Activated CD8-positive, alpha-beta memory T cell treated with anti-CD3 and anti-CD28 coated beads, Interleukin-2, amount 10 ng/mL, durations not matched to agents 7 days and 5 days (primary cell): ENCODE data around the gene SELENON. TPM values are rescaled to one million over a fixed set of nuclear protein-coding genes. Genes with fewer than 3 reads are reported as not detected.

Source experiments
- ATAC-seq: fragments of 150-1000 bp; cut with Tn5 transposase; one replicate; pipeline ENCODE4 v1.10.0; 2021; ENCODE audit warnings: moderate library complexity
- CTCF ChIA-PET: fragments of 350-600 bp; sonication (Branson Sonifier 250); formaldehyde crosslinking; loops from one replicate; lab custom pipeline; 2021; ENCODE audit warnings: antibody characterized with exemption; lab: Charles Lee
- DNase-seq: peaks from one replicate; pipeline ENCODE4 v3.0.0-alpha.2; 2020
- H3K27ac Mint-ChIP-seq: one replicate; pipeline ENCODE4 v1.8.0; 2021; ENCODE audit warnings: mild to moderate bottlenecking, mixed read lengths
- H3K27me3 Mint-ChIP-seq: one replicate; pipeline ENCODE4 v1.8.0; 2021; ENCODE audit warnings: mixed read lengths
- H3K36me3 Mint-ChIP-seq: one replicate; pipeline ENCODE4 v1.8.0; 2021; ENCODE audit warnings: mild to moderate bottlenecking, mixed read lengths
- H3K4me1 Mint-ChIP-seq: one replicate; pipeline ENCODE4 v1.8.0; 2021; ENCODE audit warnings: mixed read lengths
- H3K4me3 Mint-ChIP-seq: one replicate; pipeline ENCODE4 v1.8.0; 2021; ENCODE audit warnings: mild to moderate bottlenecking, moderate library complexity, mixed read lengths
- H3K9me3 Mint-ChIP-seq: one replicate; pipeline ENCODE4 v1.8.0; 2022; ENCODE audit warnings: low read depth, mixed read lengths
- total RNA-seq, 2 experiments: library from RNA; stranded (reverse); gene quantifications; one replicate each; pipeline ENCODE4 v1.2.3, GENCODE V29; 2021

The SELENON gene
- total RNA-seq, 2 experiments from 2014 or later = 2.7 to 2.9 TPM

DNA sequence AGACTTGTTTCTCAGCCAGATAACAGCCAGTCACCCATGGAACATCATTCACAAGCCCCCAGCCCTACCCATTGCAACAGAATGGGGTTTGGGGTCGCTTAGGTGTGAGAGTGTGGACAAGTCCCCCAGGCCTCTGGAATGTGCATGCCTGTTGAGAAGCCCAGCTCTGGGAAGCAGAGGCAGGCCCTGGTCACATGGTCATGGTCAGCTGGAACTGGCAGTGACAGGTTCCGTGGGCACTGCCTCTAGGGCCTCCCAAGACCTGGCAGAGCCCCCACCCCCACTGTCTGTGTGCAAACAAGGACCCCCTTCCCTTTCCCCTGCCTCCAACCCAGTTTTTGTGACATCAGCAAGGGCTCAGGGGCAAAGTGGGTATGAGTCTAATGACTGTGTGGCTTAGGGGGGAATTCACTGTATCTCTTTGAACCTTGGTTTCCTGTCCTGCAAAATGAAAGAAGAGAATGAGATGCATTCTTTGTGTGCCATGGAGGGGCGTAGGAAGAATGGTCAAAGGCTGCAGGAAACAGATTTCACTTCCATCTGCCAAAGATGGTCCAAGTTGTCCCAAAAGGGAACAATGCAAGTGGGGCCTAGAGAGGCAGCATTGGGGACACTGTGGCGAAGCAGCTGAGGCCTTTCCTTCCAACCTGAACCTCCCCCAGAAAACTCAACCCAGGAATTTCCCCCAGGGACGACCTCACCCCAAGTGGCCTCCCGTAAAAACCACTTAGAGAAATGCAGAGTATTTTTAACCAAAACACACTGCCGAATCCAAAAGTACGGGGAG is 34.7 kb upstream of the SELENON start:
- peaks cover 2% of the 10 kb centered on the region for H3K4me1 Mint-ChIP-seq
- no peak overlapping the region for H3K27ac Mint-ChIP-seq
- DNase-seq = no peak
- ATAC-seq = no peak
- no peak overlapping the region for H3K4me3 Mint-ChIP-seq
- CTCF ChIA-PET = interaction anchor here (1.3 kb wide), 1 partner anchor 8 kb away, joined by 4 read pairs; no protein-coding TSS in a partner anchor
- no peaks in the 10 kb centered on the region for H3K27me3 Mint-ChIP-seq
- H3K36me3 Mint-ChIP-seq = peaks cover 2% of the 10 kb centered on the region
- no peaks in the 10 kb centered on the region for H3K9me3 Mint-ChIP-seq

DNA sequence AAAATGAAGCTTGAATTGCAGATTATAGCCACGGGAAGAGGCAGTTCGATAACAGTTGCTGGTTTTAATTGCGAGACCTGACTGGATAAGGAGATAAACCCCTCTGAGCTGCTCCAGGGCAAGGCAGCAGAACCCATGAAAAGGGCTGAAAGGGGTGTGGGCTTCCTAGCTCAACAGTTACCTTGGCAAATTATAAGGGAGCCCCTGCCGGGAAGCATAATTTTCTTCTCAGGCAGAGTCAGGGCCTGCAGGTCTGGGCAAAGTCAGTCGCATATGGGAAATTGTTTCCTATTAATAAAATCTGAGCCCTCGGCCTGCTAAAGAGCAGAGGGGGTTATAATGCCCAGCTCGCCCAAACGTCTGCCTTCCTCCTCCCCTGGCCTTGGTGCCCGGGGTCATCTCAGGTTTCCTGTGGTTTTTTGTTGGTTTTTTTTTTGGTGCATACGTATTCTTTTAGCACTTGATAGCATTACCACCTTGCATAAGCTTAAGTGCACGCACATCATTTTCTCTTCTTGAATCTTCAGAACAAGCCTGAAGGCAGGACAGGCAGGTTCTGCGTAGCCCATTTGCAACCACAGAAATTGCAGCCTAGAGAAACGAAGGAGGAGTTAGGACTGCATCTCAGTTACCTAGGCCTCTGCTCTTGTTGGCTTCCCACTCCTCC is 33.9 kb upstream of the SELENON start:
- H3K27me3 Mint-ChIP-seq = no peaks in the 10 kb centered on the region
- H3K27ac Mint-ChIP-seq = no peak overlapping the region
- CTCF ChIA-PET = interaction anchor here (1.3 kb wide), 1 partner anchor 8 kb away, joined by 4 read pairs; no protein-coding TSS in a partner anchor
- H3K4me3 Mint-ChIP-seq = no peak overlapping the region
- H3K9me3 Mint-ChIP-seq = no peaks in the 10 kb centered on the region
- H3K4me1 Mint-ChIP-seq = peaks cover 2% of the 10 kb centered on the region
- H3K36me3 Mint-ChIP-seq = peaks cover 2% of the 10 kb centered on the region
- ATAC-seq (no peak), DNase-seq (no peak)

DNA sequence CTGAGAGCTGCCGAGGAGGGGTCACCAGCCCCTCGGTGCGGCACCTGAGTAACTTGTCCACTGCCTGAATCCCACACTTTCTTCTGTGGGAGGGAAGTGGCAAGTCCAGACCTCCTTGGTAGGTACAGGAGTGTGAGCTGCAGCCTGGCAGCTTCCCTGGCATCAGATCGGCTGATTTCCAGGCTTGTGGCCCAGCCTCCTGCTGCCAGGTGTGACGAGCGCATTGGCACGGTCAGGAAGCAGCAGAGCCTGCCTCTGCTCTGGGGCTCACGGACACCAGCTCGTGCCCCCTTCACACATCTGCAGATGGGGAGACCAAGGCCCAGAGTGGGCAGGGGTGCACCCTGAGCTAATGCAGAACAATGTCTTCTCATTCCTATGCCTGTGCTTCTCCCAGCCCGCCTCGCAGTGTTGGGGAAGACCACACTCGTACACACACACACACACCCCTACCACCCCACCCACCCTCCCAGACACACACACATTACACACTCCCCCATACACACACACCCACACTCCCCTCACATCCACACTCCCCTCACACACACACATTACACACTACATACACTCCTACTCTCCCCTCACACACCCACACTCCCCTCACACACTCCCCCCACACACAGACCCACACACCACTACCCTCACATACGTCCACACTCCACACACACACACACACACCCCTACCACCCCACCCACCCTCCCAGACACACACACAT is 33.1 kb upstream of the SELENON start:
- peaks cover 2% of the 10 kb centered on the region for H3K4me1 Mint-ChIP-seq
- ATAC-seq (no peak), DNase-seq (no peak)
- no peaks in the 10 kb centered on the region for H3K9me3 Mint-ChIP-seq
- peaks cover 2% of the 10 kb centered on the region for H3K36me3 Mint-ChIP-seq
- H3K4me3 Mint-ChIP-seq = no peak overlapping the region
- H3K27ac Mint-ChIP-seq = no peak overlapping the region
- CTCF ChIA-PET = interaction anchor here (1.3 kb wide), 1 partner anchor 9 kb away, joined by 4 read pairs; no protein-coding TSS in a partner anchor
- H3K27me3 Mint-ChIP-seq = no peaks in the 10 kb centered on the region

DNA sequence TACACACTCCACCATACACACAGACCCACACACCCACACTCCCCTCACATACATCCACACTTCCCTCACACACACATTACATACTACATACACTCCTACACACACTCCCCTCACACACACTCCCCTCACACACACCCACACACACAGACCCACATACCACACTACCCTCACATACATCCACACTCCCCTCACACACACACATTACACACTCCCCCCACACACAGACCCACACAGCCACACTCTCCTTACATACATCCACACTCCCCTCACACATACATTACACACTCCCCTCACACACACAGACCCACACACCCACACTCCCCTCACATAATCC is 32.6 kb upstream of the SELENON start:
- H3K9me3 Mint-ChIP-seq = no peaks in the 10 kb centered on the region

DNA sequence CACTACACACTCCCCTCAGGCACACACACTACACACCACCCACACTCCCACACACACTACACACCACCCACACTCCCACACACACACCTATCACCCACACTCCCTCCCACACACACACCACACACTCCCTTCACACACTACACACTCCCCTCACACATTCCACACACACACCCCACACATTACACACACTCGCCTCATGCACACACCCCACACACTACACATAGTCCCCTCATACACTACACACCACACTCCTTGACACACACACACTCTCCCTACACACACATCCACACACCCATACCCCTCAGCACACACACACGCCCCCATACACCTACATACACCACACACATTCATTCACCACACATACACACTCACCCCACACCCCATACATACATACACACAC is 31.0 kb upstream of the SELENON start:
- Mint-ChIP-seq H3K27ac (no peak overlapping the region), H3K9me3 (no peaks in the 10 kb centered on the region), H3K36me3 (peaks cover 2% of the 10 kb centered on the region), H3K4me1 (peaks cover 5% of the 10 kb centered on the region), H3K4me3 (no peak overlapping the region), H3K27me3 (peaks cover 4% of the 10 kb centered on the region)
- ATAC-seq (no peak), DNase-seq (no peak)
- CTCF ChIA-PET = no interaction called here

More for the DNA sequence above, 32.6 kb upstream of the SELENON start:
- Mint-ChIP-seq H3K27me3 (no peaks in the 10 kb centered on the region), H3K4me1 (peaks cover 2% of the 10 kb centered on the region), H3K27ac (no peak overlapping the region), H3K36me3 (peaks cover 2% of the 10 kb centered on the region), H3K4me3 (no peak overlapping the region)
- no peak for ATAC-seq
- CTCF ChIA-PET = no interaction called here
- DNase-seq = no peak

DNA sequence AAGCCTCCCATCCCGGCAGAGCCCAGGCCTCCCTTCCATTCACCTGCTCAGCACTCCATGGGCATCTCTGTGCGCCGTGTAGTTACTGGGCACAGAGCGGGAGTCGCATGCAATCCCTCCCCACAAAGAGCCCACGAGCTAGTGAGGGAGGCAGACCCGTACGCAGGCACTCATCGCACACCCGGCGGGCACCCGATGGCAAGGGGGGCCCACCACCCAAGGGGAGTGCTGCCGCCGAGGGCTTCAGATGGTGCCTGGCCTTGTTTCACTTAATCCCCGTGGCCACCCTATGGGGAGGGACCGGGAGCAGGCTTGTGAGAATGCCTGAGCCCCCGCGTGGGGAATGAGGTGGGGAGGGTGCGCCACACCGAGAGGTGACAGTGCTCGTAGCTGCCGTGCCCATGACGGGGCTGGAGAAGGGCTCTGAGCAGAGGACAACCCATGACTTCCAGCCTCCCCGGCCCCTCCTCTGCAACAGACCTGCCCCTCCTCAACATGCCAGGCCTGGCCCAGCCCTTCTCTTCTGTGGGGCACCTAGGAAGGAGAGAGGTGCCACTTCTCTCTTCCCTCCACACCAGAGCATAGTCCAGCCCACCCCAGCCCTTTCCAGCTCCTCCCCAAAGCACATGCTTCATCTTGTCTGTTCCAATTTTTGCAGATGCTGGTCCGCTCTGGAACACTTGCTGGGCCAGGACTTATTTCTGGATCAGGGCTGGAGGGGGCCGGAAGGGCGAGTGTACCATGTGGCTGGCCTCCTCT is 30.2 kb upstream of the SELENON start:
- H3K9me3 Mint-ChIP-seq = no peaks in the 10 kb centered on the region
- H3K27me3 Mint-ChIP-seq = peaks cover 6% of the 10 kb centered on the region
- H3K27ac Mint-ChIP-seq = no peak overlapping the region
- H3K36me3 Mint-ChIP-seq = peaks cover 2% of the 10 kb centered on the region
- CTCF ChIA-PET = no interaction called here
- DNase-seq (no peak), ATAC-seq (no peak)
- H3K4me1 Mint-ChIP-seq = peaks cover 13% of the 10 kb centered on the region
- H3K4me3 Mint-ChIP-seq = no peak overlapping the region

DNA sequence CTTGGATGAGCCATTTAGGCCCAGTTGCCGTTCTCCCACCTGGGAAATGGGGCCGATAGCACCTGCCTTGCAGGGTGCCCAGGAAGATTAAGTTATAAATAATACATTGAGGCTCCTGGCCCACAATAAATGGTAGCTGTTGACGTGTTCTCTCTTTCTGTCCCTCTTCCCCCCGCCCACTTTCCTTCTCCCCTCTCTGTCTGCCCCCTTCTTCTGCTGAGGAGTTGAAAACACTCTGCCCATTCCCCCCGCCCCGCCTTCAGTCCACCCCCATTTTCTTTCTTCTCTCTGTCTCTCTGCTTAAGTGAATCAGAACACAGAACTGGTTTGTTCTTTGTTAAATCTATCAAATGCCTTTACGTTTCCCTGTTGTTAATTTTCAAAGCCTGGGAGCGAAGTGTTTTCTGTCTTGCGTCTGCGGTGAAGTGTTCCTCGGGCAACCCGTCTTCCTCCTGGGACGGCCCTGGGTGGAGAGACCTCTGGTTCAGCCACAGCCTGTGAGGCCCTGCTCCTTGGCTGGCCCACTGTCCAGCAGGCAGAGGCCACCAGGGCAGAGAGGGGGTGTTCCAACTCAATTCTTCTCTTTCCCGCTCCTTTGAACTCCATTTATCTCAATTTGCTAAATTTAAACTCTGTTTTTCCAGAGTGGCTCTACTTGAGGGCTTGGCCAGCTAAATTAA is 29.3 kb upstream of the SELENON start:
- peaks cover 7% of the 10 kb centered on the region for H3K27me3 Mint-ChIP-seq
- peaks cover 2% of the 10 kb centered on the region for H3K36me3 Mint-ChIP-seq
- H3K9me3 Mint-ChIP-seq = no peaks in the 10 kb centered on the region
- CTCF ChIA-PET = no interaction called here
- H3K27ac Mint-ChIP-seq = no peak overlapping the region
- DNase-seq (no peak), ATAC-seq (no peak)
- no peak overlapping the region for H3K4me3 Mint-ChIP-seq
- peaks cover 20% of the 10 kb centered on the region for H3K4me1 Mint-ChIP-seq

DNA sequence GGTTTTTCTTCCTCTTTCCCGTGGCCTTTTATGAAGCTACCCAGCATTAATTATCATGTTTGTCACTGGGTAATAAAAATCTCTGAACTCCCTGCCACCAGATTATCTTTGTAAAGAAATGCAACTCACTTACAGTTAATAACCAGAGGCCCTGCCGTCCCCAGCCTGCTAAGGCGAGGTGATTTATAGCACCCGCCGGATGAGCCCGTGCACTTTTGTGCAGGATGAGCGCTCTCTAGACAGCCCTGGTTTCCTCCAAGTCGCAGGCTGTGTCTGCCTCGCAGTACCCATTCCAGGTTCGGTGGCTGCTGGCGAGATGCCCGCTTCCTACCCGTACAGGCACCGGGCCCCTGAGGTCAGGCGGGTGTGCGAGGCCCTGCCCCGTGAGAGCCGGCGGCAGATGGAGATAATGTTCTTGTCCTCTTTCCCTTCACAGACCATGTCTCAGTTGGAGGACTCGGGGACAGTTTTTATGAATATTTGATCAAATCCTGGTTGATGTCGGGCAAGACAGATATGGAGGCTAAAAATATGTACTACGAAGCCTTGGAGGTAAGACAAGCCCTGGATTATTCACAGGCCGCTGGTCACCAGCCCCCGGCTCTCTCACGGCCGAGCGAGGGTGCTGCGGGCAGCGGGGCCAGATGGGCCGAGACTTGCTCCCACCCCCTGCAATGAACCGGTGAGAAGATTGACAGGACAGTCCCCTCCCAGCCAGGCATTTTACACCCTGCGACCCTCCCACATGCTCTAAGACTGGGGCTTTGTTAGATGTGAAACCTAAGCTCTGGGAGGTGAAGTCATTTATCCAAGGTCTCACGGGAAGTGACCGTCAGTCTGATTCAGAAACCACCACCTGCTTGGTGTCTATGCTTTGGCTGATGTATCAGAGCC is 28.5 kb upstream of the SELENON start:
- no peak for ATAC-seq
- H3K27ac Mint-ChIP-seq = no peak overlapping the region
- CTCF ChIA-PET = no interaction called here
- H3K36me3 Mint-ChIP-seq = peaks cover 2% of the 10 kb centered on the region
- no peak overlapping the region for H3K4me3 Mint-ChIP-seq
- peaks cover 21% of the 10 kb centered on the region for H3K4me1 Mint-ChIP-seq
- DNase-seq = no peak
- no peaks in the 10 kb centered on the region for H3K9me3 Mint-ChIP-seq
- H3K27me3 Mint-ChIP-seq = peaks cover 7% of the 10 kb centered on the region

DNA sequence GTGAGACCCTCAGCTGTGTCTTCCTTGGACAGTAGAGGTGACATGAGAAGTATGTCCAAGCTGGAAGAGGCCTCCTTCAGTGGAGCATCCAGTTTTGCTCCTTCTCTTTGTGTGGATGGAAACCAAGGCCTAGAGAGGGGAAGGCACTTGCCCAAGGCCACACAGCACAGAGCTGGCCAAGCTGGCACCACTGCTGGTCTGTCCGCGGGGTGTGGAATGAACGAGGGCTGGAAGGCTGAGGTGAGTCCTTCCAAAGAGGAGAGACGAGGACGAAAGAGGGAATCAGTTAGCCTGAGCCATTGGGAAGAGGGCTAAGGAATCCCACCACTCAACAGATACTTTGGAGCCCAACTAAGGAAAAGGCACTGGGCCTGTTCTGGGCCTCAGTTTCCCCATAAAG is 27.8 kb upstream of the SELENON start:
- Mint-ChIP-seq H3K27ac (no peak overlapping the region), H3K4me1 (peaks cover 21% of the 10 kb centered on the region), H3K4me3 (no peak overlapping the region), H3K27me3 (peaks cover 7% of the 10 kb centered on the region), H3K36me3 (peaks cover 2% of the 10 kb centered on the region), H3K9me3 (no peaks in the 10 kb centered on the region)
- DNase-seq = no peak
- ATAC-seq = no peak
- CTCF ChIA-PET = no interaction called here

DNA sequence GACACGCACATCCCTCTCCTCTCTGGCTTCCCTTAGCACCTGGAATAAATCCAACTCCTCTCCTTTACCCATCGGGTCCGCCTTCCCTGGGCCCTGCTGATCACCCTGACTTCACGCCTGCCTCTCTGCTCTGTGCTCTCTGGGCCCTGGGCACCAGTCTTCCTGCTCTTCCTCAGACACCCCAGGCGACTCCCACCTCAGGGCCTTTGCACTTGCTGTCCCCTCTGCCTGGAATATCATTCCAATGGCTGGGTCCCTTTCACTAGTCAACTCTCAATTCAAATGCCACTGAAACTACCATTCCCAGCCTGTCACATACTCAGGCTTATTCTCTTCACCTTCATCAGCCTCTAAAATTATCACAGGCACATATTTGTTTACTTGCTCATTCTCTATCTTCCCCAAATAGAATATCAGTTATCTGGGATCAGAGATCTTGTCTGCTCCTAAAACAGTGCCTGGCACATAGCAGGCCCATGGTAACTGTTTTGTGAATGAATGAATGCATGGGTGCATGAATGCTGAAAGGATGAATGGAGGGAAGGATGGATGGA is 27.2 kb upstream of the SELENON start:
- Mint-ChIP-seq H3K27me3 (peaks cover 7% of the 10 kb centered on the region), H3K27ac (no peak overlapping the region), H3K4me1 (peaks cover 21% of the 10 kb centered on the region), H3K4me3 (no peak overlapping the region), H3K9me3 (no peaks in the 10 kb centered on the region), H3K36me3 (peaks cover 2% of the 10 kb centered on the region)
- CTCF ChIA-PET = no interaction called here
- no peak for ATAC-seq
- DNase-seq = no peak

DNA sequence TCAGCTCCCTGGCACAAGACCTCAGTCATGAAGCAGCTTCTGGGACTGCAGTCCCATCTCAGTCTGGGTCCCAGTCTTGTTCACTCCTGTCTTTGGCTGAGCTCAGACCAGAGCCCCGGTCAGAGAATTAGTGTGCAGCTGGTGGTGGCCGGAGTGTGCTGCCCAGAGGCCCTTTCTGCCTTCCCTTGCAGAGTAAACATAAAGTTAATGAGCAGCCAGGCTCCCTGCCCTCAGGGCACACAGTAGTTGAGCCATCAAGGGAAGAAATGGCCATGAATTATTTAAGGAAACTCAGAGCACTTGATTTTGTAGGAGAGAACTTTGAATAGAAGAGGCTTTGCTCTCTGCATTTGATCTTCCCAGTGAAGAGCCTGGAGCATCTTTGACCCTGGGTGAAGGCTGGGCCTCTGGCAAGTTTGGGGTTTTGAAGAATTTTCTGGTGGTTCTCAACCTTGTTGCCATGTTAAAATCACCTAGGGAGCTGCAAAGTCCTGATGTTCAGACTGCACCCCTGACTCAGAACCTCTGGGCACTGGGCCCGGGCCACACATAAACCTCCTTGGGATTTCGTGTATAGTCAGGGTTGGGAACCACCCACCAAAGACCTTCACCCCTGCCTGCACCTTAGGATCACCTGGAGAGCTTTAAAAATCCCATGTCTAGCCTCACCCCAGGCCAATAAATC is 26.4 kb upstream of the SELENON start:
- Mint-ChIP-seq H3K4me3 (no peak overlapping the region), H3K36me3 (peaks cover 2% of the 10 kb centered on the region), H3K27ac (no peak overlapping the region), H3K27me3 (peaks cover 7% of the 10 kb centered on the region), H3K4me1 (peaks cover 21% of the 10 kb centered on the region), H3K9me3 (no peaks in the 10 kb centered on the region)
- ATAC-seq (no peak), DNase-seq (no peak)
- CTCF ChIA-PET = interaction anchor here (1.2 to 1.4 kb wide), 2 partner anchors 159 to 201 kb away, joined by 3 to 4 read pairs; no protein-coding TSS in a partner anchor
